ENCODE results near the gene KRTAP26-1. TPM values are rescaled to one million over a fixed set of nuclear protein-coding genes. Genes with fewer than 3 reads are reported as not detected.

Gene KRTAP26-1
- total RNA-seq, 1 donor from 2014 or later: not detected

GRCh38 chr21:30337276-30337744 lies 17.2 kb upstream of the KRTAP26-1 start, which contains the start of gene KRTAP27-1:
KRTAP27-1 (minus strand) TSS chr21:30337694; CDS start chr21:30337668, 26 bp downstream.
- no peak within 1 kb of the TSS for H3K27ac Mint-ChIP-seq (ENCODE audit: unreplicated experiment)
- H3K36me3 Mint-ChIP-seq (ENCODE audit: low read depth): no peaks in the 10 kb centered on the region
- no peaks in the 10 kb centered on the region for H3K27me3 Mint-ChIP-seq (ENCODE audit: low read depth)
- H3K4me1 Mint-ChIP-seq: no peaks in the 10 kb centered on the region
- TF ChIP-seq CTCF (conservative IDR thresholded peaks at IDR 0.05): no peak
- no peak for DNase-seq (ENCODE audit: low read depth, low spot score)
- H3K4me3 Mint-ChIP-seq: no peak within 1 kb of the TSS
- H3K9me3 Mint-ChIP-seq: no peaks in the 10 kb centered on the region

- Mint-ChIP-seq H3K4me1 (no peaks in the 10 kb centered on the region), H3K27me3 (ENCODE audit: low read depth) (no peaks in the 10 kb centered on the region), H3K27ac (ENCODE audit: unreplicated experiment) (no peak overlapping the region), H3K36me3 (ENCODE audit: low read depth) (no peaks in the 10 kb centered on the region), H3K9me3 (no peaks in the 10 kb centered on the region), H3K4me3 (no peak overlapping the region)
- TF ChIP-seq CTCF (conservative IDR thresholded peaks at IDR 0.05): no peak
- no peak for DNase-seq (ENCODE audit: low read depth, low spot score)
Measured at GRCh38 chr21:30336596-30336995, 16.5 kb upstream of the KRTAP26-1 start.

- DNase-seq (ENCODE audit: low read depth, low spot score): no peak
- Mint-ChIP-seq H3K4me3 (no peak overlapping the region), H3K36me3 (ENCODE audit: low read depth) (no peaks in the 10 kb centered on the region), H3K27ac (ENCODE audit: unreplicated experiment) (no peak overlapping the region), H3K27me3 (ENCODE audit: low read depth) (no peaks in the 10 kb centered on the region), H3K4me1 (no peaks in the 10 kb centered on the region), H3K9me3 (no peaks in the 10 kb centered on the region)
- TF ChIP-seq CTCF (conservative IDR thresholded peaks at IDR 0.05): no peak
Measured at GRCh38 chr21:30333736-30334135, 13.6 kb upstream of the KRTAP26-1 start.

GRCh38 chr21:30332681-30333080 lies 12.6 kb upstream of the KRTAP26-1 start:
- no peaks in the 10 kb centered on the region for H3K36me3 Mint-ChIP-seq (ENCODE audit: low read depth)
- TF ChIP-seq CTCF (conservative IDR thresholded peaks at IDR 0.05): no peak
- H3K27ac Mint-ChIP-seq (ENCODE audit: unreplicated experiment): no peak overlapping the region

GRCh38 chr21:30329203-30329875 lies 9.2 kb upstream of the KRTAP26-1 start:
- no peak for TF ChIP-seq CTCF (conservative IDR thresholded peaks at IDR 0.05)
- Mint-ChIP-seq H3K4me1 (no peaks in the 10 kb centered on the region), H3K9me3 (peaks cover 13% of the 10 kb centered on the region), H3K36me3 (ENCODE audit: low read depth) (no peaks in the 10 kb centered on the region), H3K27ac (ENCODE audit: unreplicated experiment) (no peak overlapping the region), H3K27me3 (ENCODE audit: low read depth) (no peaks in the 10 kb centered on the region), H3K4me3 (no peak overlapping the region)
- no peak for DNase-seq (ENCODE audit: low read depth, low spot score)

More at GRCh38 chr21:30332681-30333080, 12.6 kb upstream of the KRTAP26-1 start:
- no peaks in the 10 kb centered on the region for H3K4me1 Mint-ChIP-seq
- H3K4me3 Mint-ChIP-seq: no peak overlapping the region
- no peak for DNase-seq (ENCODE audit: low read depth, low spot score)
- no peaks in the 10 kb centered on the region for H3K9me3 Mint-ChIP-seq
- H3K27me3 Mint-ChIP-seq (ENCODE audit: low read depth): no peaks in the 10 kb centered on the region

All from neural crest cell (in vitro differentiated cells).